Measurements from ENCODE around the gene TMED7. TPM values are rescaled to one million over a fixed set of nuclear protein-coding genes. Genes with fewer than 3 reads are reported as not detected.

The TMED7 gene
- polyA plus RNA-seq, 3 donors, result 18.2 to 70.1 (median 65.1) TPM

GRCh38 chr5:115673596-115673995, 47.8 kb upstream of the TMED7 start:
- Histone ChIP-seq H3K9ac (ENCODE audit: insufficient read depth, low read length, poor library complexity, severe bottlenecking) (no peak overlapping the region), H3K9me3 (replicated peaks in 1 of 2; ENCODE audit: control insufficient read depth in 1 of 2, insufficient read depth in 1 of 2, low read length in 2 of 2) (peaks cover 0 to 7% of the 10 kb centered on the region in 2 donors), H3K27ac (ENCODE audit: low read depth in 1 of 2, low read length in 2 of 2) (no peak overlapping the region), H3K36me3 (replicated peaks in 1 of 2; ENCODE audit: control insufficient read depth in 1 of 2, insufficient read depth in 2 of 2, low read length in 2 of 2) (no peaks in the 10 kb centered on the region), H4K20me1 (ENCODE audit: insufficient read depth, low read length) (no peaks in the 10 kb centered on the region), H3K4me1 (ENCODE audit: control insufficient read depth in 1 of 2, insufficient read depth in 2 of 2, low read length in 2 of 2) (no peaks in the 10 kb centered on the region), H2AFZ (ENCODE audit: insufficient read depth, low read depth, low read length, poor library complexity, severe bottlenecking) (no peak overlapping the region), H3K27me3 (ENCODE audit: control insufficient read depth in 2 of 2, insufficient read depth in 2 of 2, low read length in 2 of 2) (no peaks in the 10 kb centered on the region), H3K4me2 (replicated peaks; ENCODE audit: extremely low read depth, low read length, poor library complexity, severe bottlenecking) (no peak overlapping the region), H3K4me3 (replicated peaks in 1 of 3; ENCODE audit: low read depth in 2 of 3, low read length in 3 of 3) (no peak overlapping the region), H3K79me2 (ENCODE audit: insufficient read depth, low read length) (no peaks in the 10 kb centered on the region)
- WGBS (ENCODE audit: insufficient coverage), result no CpG with 5 or more reads among the region's 1 CpG
- intact Hi-C loops (cut with micrococcal nuclease), result no loop called here
- Mint-ChIP-seq H3K27ac (no peak overlapping the region), H3K27me3 (ENCODE audit: low read depth in 3 of 3) (no peaks in the 10 kb centered on the region), H3K4me3 (no peak overlapping the region), H3K4me1 (no peaks in the 10 kb centered on the region), H3K36me3 (no peaks in the 10 kb centered on the region), H3K9me3 (peaks cover 6 to 16% (median 11%) of the 10 kb centered on the region in 7 donors)
- TF ChIP-seq CTCF (IDR thresholded peaks at IDR 0.05), result no peak
- no peak for DNase-seq

GRCh38 chr5:115671939-115672338, 46.1 kb upstream of the TMED7 start:
- Histone ChIP-seq H3K27ac (ENCODE audit: low read depth in 1 of 2, low read length in 2 of 2) (no peak overlapping the region), H3K9me3 (replicated peaks in 1 of 2; ENCODE audit: control insufficient read depth in 1 of 2, insufficient read depth in 1 of 2, low read length in 2 of 2) (peaks cover 0 to 7% of the 10 kb centered on the region in 2 donors), H3K4me2 (replicated peaks; ENCODE audit: extremely low read depth, low read length, poor library complexity, severe bottlenecking) (no peak overlapping the region), H3K9ac (ENCODE audit: insufficient read depth, low read length, poor library complexity, severe bottlenecking) (no peak overlapping the region), H4K20me1 (ENCODE audit: insufficient read depth, low read length) (no peaks in the 10 kb centered on the region), H3K79me2 (ENCODE audit: insufficient read depth, low read length) (no peaks in the 10 kb centered on the region), H3K4me1 (ENCODE audit: control insufficient read depth in 1 of 2, insufficient read depth in 2 of 2, low read length in 2 of 2) (no peaks in the 10 kb centered on the region), H2AFZ (ENCODE audit: insufficient read depth, low read depth, low read length, poor library complexity, severe bottlenecking) (no peak overlapping the region), H3K27me3 (ENCODE audit: control insufficient read depth in 2 of 2, insufficient read depth in 2 of 2, low read length in 2 of 2) (no peaks in the 10 kb centered on the region), H3K36me3 (replicated peaks in 1 of 2; ENCODE audit: control insufficient read depth in 1 of 2, insufficient read depth in 2 of 2, low read length in 2 of 2) (no peaks in the 10 kb centered on the region), H3K4me3 (replicated peaks in 1 of 3; ENCODE audit: low read depth in 2 of 3, low read length in 3 of 3) (no peak overlapping the region)
- Mint-ChIP-seq H3K27ac (no peak overlapping the region), H3K27me3 (ENCODE audit: low read depth in 3 of 3) (no peaks in the 10 kb centered on the region), H3K36me3 (no peaks in the 10 kb centered on the region), H3K9me3 (peaks cover 11 to 25% (median 17%) of the 10 kb centered on the region in 7 donors), H3K4me1 (no peaks in the 10 kb centered on the region), H3K4me3 (no peak overlapping the region)
- TF ChIP-seq CTCF (IDR thresholded peaks at IDR 0.05), result no peak
- DNase-seq, result no peak
- intact Hi-C loops (cut with micrococcal nuclease), result no loop called here
- 92% methylated on average over 1 of the region's 1 CpG for WGBS (ENCODE audit: insufficient coverage)

All from CD14-positive monocyte (primary cell).